Gastroesophageal sphincter (tissue), 3 donors: ENCODE measurements around the gene PCDH9.

Source experiments
- CTCF ChIP-seq, 4 experiments: fragments of 200-600 bp in 2 of 4; fragments of 450-650 bp in 2 of 4; sonication (generic) in 1 of 4; IDR thresholded peaks; one replicate each; pipeline ENCODE4 v1.5.1; 2017 to 2019; ENCODE audit warnings: antibody characterized with exemption in 4 of 4, mild to moderate bottlenecking in 2 of 4, moderate library complexity in 2 of 4
- POLR2A ChIP-seq, 2 donors: fragments of 450-650 bp; IDR thresholded peaks; one replicate each; pipeline ENCODE4 v1.6.1; 2017; ENCODE audit warnings: antibody characterized with exemption in 2 of 2, mild to moderate bottlenecking in 2 of 2, moderate library complexity in 1 of 2
- POLR2AphosphoS5 ChIP-seq: sonication (generic); formaldehyde crosslinking; IDR thresholded peaks from one replicate; pipeline ENCODE4 v1.6.1; 2017; ENCODE audit warnings: antibody characterized with exemption

DNA sequence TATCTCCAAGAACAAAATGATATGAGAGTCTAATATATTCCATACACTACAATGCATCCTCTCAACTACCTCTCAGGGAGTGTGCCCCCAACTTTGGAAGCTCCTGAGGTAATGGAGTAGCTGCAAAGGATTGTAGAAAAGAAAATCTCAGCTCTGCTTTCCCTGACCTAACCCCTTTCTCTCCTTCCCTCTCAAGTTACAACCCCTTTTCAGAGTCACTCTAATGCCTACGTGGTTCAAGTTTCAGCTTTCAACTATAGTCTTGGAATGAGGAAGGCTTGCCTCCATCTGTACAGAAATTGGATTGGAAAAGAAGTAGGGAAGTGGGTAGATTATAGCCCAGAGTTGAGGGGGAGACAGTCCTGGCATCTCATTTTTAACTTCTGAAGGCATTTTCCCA lies 256.0 kb downstream of the PCDH9 start:
- TF ChIP-seq POLR2A (IDR thresholded peaks at IDR 0.05) (no peak), CTCF (IDR thresholded peaks at IDR 0.05) (no peak), POLR2AphosphoS5 (no peak)
